Measurements from ENCODE around the gene PIGBOS1.
"Not testable (repeated sequence)": the region's sequence is repeated elsewhere in the genome, so short reads cannot be mapped to it uniquely, and the experiment has no call there.

PIGBOS1 gene, protein sequence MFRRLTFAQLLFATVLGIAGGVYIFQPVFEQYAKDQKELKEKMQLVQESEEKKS

DNA sequence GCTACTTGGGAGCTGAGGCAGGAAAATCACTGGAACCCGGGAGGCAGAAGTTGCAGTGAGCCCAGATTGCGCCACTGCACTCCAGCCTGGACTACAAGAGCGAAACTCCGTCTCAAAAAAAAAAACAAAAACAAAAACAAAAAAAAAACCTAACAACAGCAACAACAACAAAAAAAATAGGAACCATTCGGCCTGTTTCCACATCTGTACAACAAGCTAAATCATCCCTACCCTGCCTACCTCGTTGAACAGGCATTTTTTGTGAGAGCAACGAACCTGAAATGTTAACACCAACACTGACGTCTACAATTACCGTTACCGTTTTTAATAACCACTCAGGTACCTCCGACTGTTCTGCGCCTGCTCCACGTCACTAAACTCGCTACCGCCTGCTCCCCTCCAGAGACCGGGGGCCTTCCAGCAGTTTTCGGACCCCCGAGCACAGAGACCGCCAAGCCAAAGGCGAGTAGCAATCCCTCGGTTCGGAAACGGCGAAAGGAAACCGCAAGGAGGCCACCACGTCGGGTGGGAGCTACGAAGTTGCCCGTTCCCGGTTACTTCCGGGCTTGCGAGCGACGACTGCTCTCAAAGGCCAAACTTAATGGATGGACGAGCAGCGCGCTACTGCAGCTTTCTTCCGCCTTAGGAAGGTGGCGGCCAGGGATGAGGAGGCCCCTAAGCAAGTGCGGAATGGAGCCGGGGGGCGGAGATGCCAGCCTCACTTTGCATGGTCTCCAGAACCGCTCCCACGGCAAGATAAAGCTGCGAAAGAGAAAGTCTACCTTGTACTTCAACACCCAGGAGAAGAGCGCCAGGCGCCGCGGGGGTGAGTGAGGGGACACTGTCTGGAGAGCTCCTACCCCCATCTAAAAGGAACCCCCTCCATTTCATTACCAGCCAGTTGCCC is at the start of gene PIGBOS1, which contains the start of gene PIGB:
Gene PIGBOS1, minus strand, starts transcription at position 536 of the 907 bp plus-strand sequence. CDS start 1,331 bp downstream, outside the sequence.
Gene PIGB, plus strand, starts transcription at position 635 of the 907 bp plus-strand sequence. Its CDS starts 29 bp downstream, at position 664.
- peak; percentile 58 for DNase-seq

DNA sequence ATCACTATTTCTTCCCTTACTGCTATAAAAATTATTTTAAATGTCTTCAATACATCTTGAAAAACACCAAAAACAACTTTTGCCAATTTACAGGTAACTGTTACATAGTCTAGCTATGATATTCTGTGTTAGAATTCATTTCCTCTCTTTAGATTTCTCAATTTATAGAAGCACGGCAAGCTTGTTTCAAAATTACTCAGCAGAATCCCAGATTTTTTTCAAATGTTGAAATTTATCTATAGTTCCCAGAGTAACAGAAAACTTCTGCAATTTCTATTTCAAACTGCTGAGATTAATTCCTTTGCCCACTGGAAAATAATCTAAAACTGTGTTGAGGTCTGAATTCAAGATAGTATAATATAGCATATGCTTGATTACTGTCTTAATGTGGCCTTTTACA is 48.1 kb upstream of the PIGBOS1 start:
- DNase-seq = no peak

DNA sequence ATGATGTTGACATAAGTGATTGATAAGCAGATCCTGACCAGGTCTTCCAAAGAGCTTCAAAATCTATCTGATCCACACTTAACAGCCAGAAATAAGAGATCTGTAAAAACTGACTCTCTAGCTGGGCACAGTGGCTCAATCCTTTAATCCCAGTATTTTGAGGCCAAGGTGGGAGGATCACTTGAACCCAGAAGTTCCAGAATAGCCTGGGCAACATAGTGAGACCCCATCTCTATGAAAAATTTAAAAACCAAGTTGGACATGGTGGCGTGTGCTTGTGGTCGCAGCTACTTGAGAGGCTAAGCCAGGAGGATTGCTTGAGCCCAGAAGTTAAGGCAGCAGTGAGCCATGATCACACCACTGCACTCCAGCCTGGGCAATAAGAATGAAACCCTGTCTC is 43.7 kb upstream of the PIGBOS1 start:
- DNase-seq = no peak

DNA sequence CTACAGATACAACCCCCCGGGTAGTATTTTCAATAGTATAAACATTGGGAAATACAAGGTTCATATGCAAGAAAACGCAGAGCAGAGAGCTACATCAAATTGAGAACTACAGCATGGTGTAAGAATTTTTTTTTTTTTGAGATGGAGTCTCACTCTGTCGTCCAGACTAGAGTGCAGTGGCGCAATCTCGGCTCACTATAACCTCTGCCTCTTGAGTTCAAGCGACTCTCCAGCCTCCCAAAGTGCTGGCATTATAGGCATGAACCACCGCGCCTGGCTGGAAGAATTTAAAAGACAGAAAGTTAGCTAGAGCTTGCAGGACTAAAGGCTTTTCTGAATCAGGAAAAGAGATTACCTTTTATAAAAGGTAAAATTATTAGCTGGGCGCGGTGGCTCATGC is 42.1 kb upstream of the PIGBOS1 start:
- DNase-seq = no peak

DNA sequence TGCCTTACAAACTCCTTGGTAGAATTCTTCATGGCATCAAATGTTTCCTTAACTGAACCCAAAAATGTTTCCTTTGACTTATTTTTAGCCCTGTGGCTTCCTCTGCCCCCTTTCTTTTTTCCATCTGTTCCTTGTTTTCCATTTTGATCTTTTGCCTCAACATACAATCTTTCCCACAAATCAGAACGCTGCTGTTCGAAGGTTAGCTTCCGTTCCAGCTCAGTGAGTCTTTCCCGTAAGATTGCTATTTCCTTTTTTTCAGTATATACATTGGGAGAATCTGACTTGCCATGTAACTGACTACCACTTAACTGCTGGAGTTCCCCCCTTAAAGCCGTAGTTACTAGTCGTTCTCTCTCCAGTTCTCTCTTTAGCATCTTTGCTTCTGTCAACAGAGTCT is 41.3 kb upstream of the PIGBOS1 start:
- DNase-seq = no peak

DNA sequence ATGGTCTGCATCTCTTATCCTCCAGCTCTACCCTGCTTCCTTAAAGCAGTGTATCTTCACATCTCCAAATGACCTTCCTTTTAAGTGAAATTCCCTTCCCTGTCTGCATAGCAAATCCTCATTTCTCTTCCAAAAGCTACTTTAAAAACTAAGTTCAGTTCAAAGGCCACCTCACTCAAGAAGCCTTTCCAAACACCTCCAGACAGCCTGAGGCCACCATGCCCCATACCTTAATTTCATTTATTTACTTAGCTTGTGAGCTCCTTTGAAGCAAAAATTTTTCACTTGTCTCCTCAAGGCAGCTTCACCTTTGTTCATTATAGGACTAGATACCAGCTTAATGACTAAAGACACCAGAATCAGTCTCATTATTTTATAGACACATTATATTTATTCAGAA is 39.5 kb upstream of the PIGBOS1 start:
- DNase-seq = no peak

DNA sequence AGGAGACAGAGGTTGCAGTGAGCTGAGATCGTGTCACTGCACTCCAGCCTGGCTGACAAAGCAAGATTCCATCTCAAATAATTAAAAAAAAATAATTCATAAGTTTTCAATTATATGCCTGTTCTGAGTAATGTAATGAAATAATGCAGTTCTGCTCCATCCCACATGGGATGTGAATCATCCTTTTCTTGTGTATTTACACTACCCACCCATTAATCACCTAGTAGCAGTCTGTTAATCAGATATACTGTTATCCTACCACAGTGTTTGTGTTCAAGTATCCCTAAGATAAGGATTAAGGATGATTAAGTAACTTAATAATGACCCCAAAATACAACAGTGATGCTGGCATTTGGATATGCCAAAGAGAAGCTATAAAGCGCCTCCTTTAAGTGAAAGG is 38.9 kb upstream of the PIGBOS1 start:
- DNase-seq = no peak

DNA sequence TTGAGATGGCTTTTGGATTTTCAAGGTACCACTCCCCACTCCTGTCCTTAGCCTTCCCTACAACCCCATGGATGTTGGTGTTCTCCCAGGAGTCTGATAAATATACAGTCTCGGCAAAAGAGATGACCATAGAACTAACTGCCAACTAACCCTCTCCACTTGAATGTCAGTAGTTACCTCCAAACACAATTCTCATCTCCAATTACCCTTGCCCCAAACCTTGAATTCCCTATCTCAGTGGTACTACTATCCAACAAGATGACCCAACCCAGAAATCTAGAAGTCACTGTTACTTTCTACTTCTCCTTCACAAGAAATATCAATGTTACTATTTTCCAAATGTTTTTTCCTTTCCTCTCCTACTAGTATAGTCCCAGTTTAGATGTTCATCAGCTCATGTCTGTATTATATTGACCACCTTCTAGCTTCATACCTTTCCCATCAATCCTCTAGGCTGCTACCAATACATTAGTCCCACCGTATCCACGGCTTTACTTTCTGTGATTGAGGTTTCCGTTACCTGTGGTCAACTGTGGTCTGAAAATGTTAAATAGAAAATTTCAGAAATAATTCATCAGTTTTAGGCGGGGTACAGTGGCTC is 38.2 kb upstream of the PIGBOS1 start:
- DNase-seq = no peak

DNA sequence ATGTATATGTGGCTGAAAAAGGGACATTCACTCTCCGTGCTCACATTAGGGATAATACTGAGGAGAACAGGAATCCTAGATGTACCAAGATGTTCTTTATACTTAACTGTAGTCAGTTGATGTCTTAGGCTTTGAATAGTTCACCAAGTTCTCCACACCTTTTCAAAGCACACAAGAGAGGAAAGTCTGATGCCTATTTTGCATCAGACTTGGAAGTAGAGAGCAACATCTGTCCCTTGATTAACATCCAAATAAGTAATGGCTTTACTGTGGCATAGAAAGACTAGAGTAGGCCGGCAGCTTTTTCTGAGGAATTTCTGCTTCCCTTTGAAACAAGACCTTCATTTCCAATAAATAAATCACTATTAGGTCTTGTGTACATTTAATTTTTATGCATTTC is 34.1 kb upstream of the PIGBOS1 start:
- no peak for DNase-seq

DNA sequence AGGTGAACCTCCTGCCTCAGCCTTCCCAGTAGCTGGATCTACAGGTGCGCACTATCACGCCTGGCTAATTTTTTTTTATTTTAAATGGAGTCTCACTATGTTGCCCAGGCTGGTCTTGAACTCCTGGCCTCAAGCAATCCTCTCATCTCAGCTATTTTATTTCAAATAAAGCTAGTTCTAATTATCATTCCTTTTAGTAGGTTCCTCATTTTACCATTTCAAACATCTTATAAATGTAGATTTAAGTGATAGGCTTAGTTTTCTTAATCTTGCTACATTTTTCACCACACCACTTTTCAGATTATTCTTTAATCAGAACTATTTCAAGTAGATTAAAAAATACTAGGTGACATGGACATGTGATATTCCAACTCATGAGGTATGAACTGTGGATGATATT is 30.4 kb upstream of the PIGBOS1 start:
- no peak for DNase-seq

DNA sequence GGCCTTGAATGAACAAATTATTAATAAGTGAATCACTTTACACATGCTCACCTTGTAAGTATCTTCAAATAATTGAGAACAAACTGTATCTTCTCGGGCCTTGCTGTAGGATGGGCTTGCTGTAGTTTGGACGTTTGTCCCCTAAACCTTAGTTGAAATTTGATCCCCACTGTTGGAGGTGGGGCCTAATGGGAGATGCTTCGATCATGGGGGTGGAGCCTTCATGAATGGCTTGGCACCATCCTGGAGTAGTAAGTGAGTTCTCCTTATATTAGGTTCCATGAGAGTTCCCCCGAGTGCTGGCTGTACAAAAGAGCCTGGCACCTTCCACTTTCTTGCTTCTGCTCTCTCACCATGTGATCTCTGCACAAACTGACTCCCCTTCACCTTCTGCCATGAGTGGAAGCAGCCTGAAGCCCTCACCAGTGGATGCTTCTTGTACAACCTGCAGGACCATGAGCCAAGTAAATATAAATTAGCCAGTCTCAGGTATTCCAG is 29.4 kb upstream of the PIGBOS1 start:
- DNase-seq = no peak

DNA sequence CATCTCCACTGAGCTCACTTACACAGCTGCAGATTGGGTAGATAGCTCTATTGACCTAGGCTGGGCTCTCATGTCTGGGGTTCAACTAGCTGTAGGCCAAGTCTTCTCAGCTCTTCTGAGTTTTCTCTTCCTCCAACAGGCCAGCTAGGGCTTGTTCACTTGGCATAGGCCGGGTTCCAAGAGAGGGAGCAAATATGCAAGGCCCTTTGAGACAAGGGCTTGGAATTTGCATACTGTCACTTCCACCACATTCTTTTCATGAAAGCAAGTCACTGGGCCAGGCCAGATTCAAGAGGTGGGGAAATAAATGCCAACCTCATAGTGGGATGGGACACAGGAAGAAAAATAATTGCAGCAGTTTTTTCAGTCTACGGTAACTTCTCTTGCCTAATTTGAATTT is 25.3 kb upstream of the PIGBOS1 start:
- no peak for DNase-seq

DNA sequence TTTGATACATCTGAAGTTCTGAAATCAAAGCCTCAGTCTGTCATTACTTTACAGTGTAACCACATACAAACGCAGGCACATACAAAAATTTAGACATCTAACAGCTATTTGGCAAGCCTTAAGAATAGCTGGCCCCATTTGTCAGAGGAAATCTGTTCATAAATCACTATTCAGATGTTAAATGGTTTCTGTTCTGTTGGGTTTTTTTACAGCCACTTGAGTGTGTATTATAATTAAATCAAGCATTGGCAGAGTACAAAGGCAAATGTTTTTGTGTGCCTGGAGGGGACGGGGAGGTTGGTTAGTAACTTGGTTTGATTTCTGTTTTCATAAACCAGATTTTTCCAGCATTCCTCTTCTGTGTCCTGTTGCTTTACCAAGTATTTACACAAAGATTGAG is 24.2 kb upstream of the PIGBOS1 start:
- no peak for DNase-seq

DNA sequence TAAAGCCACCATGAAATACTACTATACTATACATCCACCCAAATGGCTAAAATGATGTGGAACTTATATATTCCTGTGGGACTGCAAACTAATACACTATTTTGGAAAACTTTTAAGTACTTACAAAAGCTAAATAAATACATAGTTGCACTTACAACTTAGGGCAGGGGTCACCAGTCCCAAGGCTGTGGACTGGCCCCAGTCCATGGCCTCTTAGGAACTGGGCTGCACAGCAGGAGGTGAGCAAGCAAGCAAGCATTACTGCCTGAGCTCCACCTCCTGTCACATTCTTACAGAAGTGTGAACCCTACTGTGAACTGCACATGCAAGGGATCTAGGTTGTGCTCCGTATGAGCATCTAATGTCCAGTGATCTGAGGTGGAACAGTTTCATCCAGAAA is 18.2 kb upstream of the PIGBOS1 start:
- DNase-seq = no peak

DNA sequence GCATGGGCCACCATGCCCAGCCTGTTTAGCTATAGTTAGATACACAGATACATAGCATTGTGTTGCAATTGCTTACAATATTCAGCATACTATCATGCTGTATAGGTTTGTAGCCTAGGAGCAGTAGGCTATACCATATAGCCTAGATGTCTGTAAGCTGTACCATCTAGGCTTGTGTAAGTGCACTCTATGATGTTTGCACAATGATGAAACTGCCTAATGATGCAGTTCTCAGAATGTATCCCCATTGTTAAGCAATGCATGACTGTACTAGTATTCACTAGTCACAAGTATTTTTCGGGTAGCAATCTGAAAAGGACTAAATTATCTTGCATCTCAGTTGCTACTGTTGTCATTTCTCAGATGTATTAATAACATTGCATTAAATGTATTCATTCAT is 16.1 kb upstream of the PIGBOS1 start:
- no peak for DNase-seq

DNA sequence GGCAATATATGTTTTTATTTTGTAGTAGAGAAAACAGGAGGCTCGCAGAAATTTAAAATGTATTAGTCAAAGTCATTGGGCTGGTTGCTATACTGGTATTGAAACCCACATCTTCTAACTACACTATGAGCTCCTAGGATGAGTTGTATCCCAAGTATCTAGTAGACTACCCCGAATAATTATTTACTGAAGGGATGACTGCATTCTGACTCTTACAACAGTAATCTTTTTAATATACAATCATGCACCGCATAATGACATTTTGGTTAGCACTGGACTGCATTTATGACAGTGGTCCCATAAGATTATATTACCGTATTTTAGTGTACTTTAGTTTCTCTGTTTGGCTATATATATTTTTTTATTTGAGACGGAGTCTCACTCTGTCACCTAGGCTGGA is 15.4 kb upstream of the PIGBOS1 start:
- no peak for DNase-seq

DNA sequence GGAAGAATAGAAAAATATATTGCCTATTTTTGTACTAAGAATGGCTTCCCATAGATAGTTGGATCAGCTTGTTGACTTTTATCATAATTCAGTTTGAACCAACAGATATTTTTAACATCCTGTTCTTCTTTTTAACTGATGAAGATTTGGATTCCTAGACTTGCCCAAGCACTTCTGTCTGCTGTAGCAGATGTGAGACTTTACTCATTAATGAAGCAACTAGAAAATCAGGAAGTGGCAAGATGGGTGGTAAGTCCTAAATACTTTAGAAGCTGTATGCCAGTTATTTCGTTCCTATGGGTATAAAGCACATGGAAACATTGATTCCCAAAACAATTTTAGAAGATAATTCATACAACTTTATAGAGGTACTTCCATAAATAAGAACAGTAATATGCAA is 8.5 kb upstream of the PIGBOS1 start:
- DNase-seq = no peak

DNA sequence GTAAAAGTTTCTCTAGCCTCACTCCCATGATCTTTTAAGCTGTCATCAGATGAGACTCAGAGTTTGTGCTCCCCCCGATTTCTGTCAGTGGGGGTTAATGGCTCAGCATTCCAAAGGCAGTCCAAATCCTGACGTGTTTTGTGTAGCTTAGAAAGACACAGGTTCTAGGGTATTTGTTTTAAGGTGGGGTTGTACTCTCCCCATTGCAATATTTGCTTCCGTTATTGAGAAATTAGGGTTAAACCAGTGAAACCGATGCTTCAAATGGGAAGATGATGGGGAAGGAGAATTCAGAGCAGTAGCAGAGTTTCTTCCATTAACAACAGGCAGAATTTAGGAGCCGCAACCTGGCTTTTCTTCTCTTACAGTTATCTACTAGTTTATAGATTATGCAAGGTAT is 3.5 kb upstream of the PIGBOS1 start:
- no peak for DNase-seq

DNA sequence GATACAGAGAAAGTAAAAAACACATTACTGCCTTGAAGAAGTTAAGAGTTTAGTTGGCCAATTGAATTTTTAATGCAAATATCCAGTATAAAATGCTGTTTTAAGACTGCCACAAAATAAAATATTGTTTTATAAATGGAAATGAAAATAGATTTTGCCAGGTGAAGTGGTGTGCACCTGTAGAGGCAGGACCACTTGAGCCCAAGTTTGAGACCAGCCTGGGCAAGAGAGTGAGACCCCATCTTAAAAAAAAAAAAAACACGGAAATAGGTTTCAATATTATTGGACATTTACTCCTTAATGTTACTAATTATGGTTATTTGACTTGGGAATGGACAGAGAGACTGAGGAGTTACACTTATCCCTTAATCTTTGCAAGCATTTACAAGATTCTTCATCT is 2.0 kb upstream of the PIGBOS1 start:
- no peak for DNase-seq

DNA sequence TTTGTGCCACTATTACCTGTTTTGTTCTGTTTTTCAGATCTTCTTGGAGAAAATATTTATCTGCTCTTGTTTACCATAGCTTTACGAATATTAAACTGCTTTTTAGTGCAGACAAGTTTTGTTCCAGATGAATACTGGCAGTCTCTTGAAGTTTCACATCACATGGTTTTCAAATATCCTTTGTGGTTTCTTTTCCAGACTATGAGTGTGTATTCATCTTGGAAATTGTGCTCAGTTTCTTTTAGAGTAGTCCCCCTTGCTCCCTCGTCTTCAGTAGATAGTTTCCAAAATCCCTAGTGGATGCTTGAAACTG is 1.3 kb upstream of the PIGBOS1 start:
- DNase-seq = no peak

DNA sequence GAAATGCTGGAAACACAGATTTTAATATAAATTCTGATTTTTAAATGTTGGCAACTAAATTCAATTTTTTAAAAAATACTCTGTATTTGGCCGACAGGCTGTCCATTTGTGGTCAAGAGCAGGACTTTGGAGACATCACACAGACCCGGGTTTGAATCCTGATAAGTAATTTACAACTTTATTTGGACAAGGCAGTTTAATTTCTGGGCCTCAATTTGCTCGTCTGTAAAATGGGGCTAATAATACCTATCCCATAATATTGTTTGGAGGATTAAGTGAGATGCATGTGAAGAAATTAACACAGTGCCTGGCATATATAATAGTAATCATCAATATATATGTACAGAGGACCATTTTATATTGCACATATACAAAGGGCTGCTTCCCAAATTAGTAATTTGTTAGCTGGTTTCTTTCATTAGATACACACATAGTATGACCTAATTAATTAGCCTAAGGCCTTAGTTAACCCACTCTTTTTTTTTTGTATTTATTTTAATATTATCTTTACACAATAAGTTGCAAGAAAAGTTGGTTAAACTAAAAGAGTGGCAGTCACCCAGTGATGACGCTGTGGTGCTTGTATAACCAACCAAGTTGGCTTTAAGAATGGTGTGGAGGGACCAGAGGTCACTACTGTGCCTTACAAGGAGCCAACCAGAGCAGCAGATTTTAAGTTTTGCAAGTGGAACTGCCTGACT is 764 bp upstream of the PIGBOS1 start:
- no peak for DNase-seq

DNA sequence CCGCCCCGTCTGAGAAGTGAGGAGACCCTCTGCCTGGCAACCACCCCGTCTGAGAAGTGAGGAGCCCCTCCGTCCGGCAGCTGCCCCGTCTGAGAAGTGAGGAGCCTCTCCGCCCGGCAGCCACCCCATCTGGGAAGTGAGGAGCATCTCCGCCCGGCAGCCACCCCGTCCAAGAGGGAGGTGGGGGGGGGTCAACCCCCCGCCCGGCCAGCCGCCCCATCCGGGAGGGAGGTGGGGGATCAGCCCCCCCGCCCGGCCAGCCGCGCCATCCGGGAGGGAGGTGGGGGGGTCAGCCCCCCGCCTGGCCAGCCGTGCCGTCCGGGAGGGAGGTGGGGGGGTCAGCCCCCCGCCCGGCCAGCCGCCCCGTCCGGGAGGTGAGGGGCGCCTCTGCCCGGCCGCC is 16.1 kb downstream of the PIGBOS1 start:
- not testable (repeated sequence) for DNase-seq

DNA sequence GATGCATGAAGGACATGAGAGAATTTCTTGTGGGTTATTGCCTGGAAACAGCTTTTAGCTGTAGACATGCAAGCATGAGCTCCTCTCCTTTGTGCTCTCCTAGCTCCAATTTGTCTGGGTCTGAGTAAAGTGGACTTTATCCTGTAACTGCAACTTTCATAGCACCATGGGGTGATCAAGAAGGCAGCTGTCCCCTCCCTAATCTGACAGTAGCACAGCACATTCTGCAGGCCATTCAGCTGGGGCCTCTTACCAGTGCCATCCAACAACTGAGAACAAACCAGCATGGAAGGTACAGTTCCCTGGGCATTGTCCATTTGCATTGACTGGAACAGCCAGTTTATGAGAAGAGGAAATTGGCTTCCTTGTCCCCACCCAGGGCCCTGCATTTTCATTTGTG is 21.6 kb downstream of the PIGBOS1 start:
- no peak for DNase-seq
